WTC11 (cell line): ENCODE measurements around the gene INCENP. TPM values are rescaled to one million over a fixed set of nuclear protein-coding genes. Genes with fewer than 3 reads are reported as not detected.
A peak's percentile ranks its signal among the peaks of the same experiment; 100 is the strongest.

ENCODE experiments used
- ATAC-seq: fragments of 200-7000 bp; cut with Tn5 transposase; 2 replicates; pipeline ENCODE4 v1.10.0; 2021; ENCODE audit warnings: mild to moderate bottlenecking, moderate library complexity
- CTCF ChIA-PET: fragments of 300-600 bp; sonication (Branson Sonifier 250); formaldehyde crosslinking; loops from one replicate; lab custom pipeline; 2021; ENCODE audit warnings: antibody characterized with exemption; lab: Charles Lee
- POLR2A ChIA-PET: fragments of 350-600 bp; sonication (Branson Sonifier 250); formaldehyde crosslinking; loops from one replicate; lab custom pipeline; 2021; ENCODE audit warnings: antibody characterized with exemption; lab: Charles Lee
- DNase-seq: peaks from one replicate; pipeline ENCODE4 v3.0.0; 2021; ENCODE audit warnings: low spot score
- H3K27ac Mint-ChIP-seq: 2 replicates; pipeline ENCODE4 v1.8.0; 2021; ENCODE audit warnings: mixed read lengths
- H3K27me3 Mint-ChIP-seq: 2 replicates; pipeline ENCODE4 v1.8.0; 2021; ENCODE audit warnings: low read depth, mild to moderate bottlenecking, moderate library complexity, mixed read lengths
- H3K36me3 Mint-ChIP-seq: 2 replicates; pipeline ENCODE4 v1.8.0; 2021; ENCODE audit warnings: mixed read lengths
- H3K4me1 Mint-ChIP-seq: 2 replicates; pipeline ENCODE4 v1.8.0; 2022; ENCODE audit warnings: mixed read lengths
- H3K4me3 Mint-ChIP-seq: 2 replicates; pipeline ENCODE4 v1.8.0; 2021; ENCODE audit warnings: mild to moderate bottlenecking, moderate library complexity, mixed read lengths
- H3K9me3 Mint-ChIP-seq: 2 replicates; pipeline ENCODE4 v1.8.0; 2021; ENCODE audit warnings: mixed read lengths
- ATF2 ChIP-seq: sonication (generic); formaldehyde crosslinking; IDR thresholded peaks from 2 replicates; pipeline ENCODE4 v1.8.1; 2022; ENCODE audit warnings: low read depth, missing genetic modification reagents, borderline replicate concordance
- CBFB ChIP-seq: sonication (generic); formaldehyde crosslinking; IDR thresholded peaks from 2 replicates; pipeline ENCODE4 v1.8.1; 2022; ENCODE audit warnings: mild to moderate bottlenecking, low read depth, missing genetic modification reagents
- CREM ChIP-seq: sonication (generic); formaldehyde crosslinking; IDR thresholded peaks from 2 replicates; pipeline ENCODE4 v1.8.1; 2022; ENCODE audit warnings: mild to moderate bottlenecking, missing genetic modification reagents, moderate library complexity
- ELF4 ChIP-seq: sonication (generic); formaldehyde crosslinking; IDR thresholded peaks from 2 replicates; pipeline ENCODE4 v1.8.1; 2022; ENCODE audit warnings: low read depth, mild to moderate bottlenecking, moderate library complexity, missing genetic modification reagents
- FOXP4 ChIP-seq: sonication (generic); formaldehyde crosslinking; IDR thresholded peaks from 2 replicates; pipeline ENCODE4 v1.8.0; 2022; ENCODE audit warnings: mild to moderate bottlenecking, missing genetic modification reagents
- GABPB1 ChIP-seq: sonication (generic); formaldehyde crosslinking; IDR thresholded peaks from 2 replicates; pipeline ENCODE4 v1.8.1; 2023; ENCODE audit warnings: mild to moderate bottlenecking, missing genetic modification reagents
- GRHL2 ChIP-seq: fragments of 250-450 bp; sonication (Bioruptor Pico); IDR thresholded peaks from 2 replicates; pipeline ENCODE4 v1.8.0; 2022; ENCODE audit warnings: mild to moderate bottlenecking, moderate library complexity; ENCODE audit not compliant: insufficient replicate concordance, severe bottlenecking
- IRF2 ChIP-seq: sonication (generic); formaldehyde crosslinking; IDR thresholded peaks from 2 replicates; pipeline ENCODE4 v1.8.0; 2022; ENCODE audit warnings: low read depth, missing genetic modification reagents, borderline replicate concordance
- KAT7 ChIP-seq: sonication (generic); formaldehyde crosslinking; IDR thresholded peaks from 2 replicates; pipeline ENCODE4 v1.8.1; 2023; ENCODE audit warnings: missing genetic modification reagents, mild to moderate bottlenecking, borderline replicate concordance
- MXD4 ChIP-seq: fragments of 250-450 bp; sonication (Bioruptor Pico); IDR thresholded peaks from 2 replicates; pipeline ENCODE4 v1.8.0; 2021; ENCODE audit warnings: mild to moderate bottlenecking, moderate library complexity, borderline replicate concordance
- NFATC4 ChIP-seq: fragments of 250-450 bp; sonication (Bioruptor Pico); IDR thresholded peaks from 2 replicates; pipeline ENCODE4 v1.9.0; 2021; ENCODE audit warnings: mild to moderate bottlenecking
- NFYB ChIP-seq: sonication (generic); formaldehyde crosslinking; conservative IDR thresholded peaks from 2 replicates; pipeline ENCODE4 v1.8.0; 2022; ENCODE audit warnings: low read depth, missing genetic modification reagents
- NR1H2 ChIP-seq: sonication (generic); formaldehyde crosslinking; IDR thresholded peaks from 2 replicates; pipeline ENCODE4 v1.9.0; 2021; ENCODE audit warnings: mild to moderate bottlenecking, moderate library complexity, missing genetic modification reagents
- NR2C2 ChIP-seq: sonication (generic); formaldehyde crosslinking; IDR thresholded peaks from 2 replicates; pipeline ENCODE4 v1.8.0; 2022; ENCODE audit warnings: mild to moderate bottlenecking, missing genetic modification reagents
- PREB ChIP-seq: sonication (generic); formaldehyde crosslinking; IDR thresholded peaks from 2 replicates; pipeline ENCODE4 v1.8.1; 2022; ENCODE audit warnings: mild to moderate bottlenecking, missing genetic modification reagents, moderate library complexity, borderline replicate concordance
- SOX15 ChIP-seq: fragments of 250-450 bp; sonication (Bioruptor Pico); IDR thresholded peaks from 2 replicates; pipeline ENCODE4 v1.9.0; 2021; ENCODE audit warnings: mild to moderate bottlenecking
- STAT6 ChIP-seq: sonication (generic); formaldehyde crosslinking; conservative IDR thresholded peaks from 2 replicates; pipeline ENCODE4 v1.8.1; 2023; ENCODE audit warnings: mild to moderate bottlenecking, low read depth, missing genetic modification reagents, moderate library complexity
- TEAD1 ChIP-seq: sonication (generic); formaldehyde crosslinking; IDR thresholded peaks from 2 replicates; pipeline ENCODE4 v1.8.0; 2022; ENCODE audit warnings: mild to moderate bottlenecking, missing genetic modification reagents
- ZBTB21 ChIP-seq: sonication (generic); formaldehyde crosslinking; IDR thresholded peaks from 2 replicates; pipeline ENCODE4 v1.8.1; 2023; ENCODE audit warnings: mild to moderate bottlenecking, missing genetic modification reagents, borderline replicate concordance
- ZNF121 ChIP-seq: sonication (generic); formaldehyde crosslinking; IDR thresholded peaks from 2 replicates; pipeline ENCODE4 v1.8.0; 2023; ENCODE audit warnings: missing genetic modification reagents
- ZNF138 ChIP-seq: sonication (generic); formaldehyde crosslinking; conservative IDR thresholded peaks from 2 replicates; pipeline ENCODE4 v1.8.1; 2022; ENCODE audit warnings: mild to moderate bottlenecking, moderate library complexity, missing genetic modification reagents
- ZNF219 ChIP-seq: sonication (generic); formaldehyde crosslinking; IDR thresholded peaks from 2 replicates; pipeline ENCODE4 v1.8.0; 2023; ENCODE audit warnings: missing genetic modification reagents, mild to moderate bottlenecking, borderline replicate concordance
- ZNF396 ChIP-seq: fragments of 250-450 bp; sonication (Bioruptor Pico); IDR thresholded peaks from 2 replicates; pipeline ENCODE4 v1.8.0; 2021; ENCODE audit warnings: mild to moderate bottlenecking, moderate library complexity, borderline replicate concordance
- ZNF423 ChIP-seq: fragments of 250-450 bp; sonication (Bioruptor Pico); IDR thresholded peaks from 2 replicates; pipeline ENCODE4 v2.1.2; 2022; ENCODE audit warnings: mild to moderate bottlenecking, moderate library complexity
- total RNA-seq: library from RNA; stranded (reverse); gene quantifications from 3 replicates; pipeline ENCODE4 v1.2.3, GENCODE V29; 2021
- TF ChIP-seq, protein P1 (sequence below): sonication (generic); formaldehyde crosslinking; IDR thresholded peaks from 2 replicates; pipeline ENCODE4 v1.8.0; 2023; ENCODE audit warnings: missing genetic modification reagents

Gene INCENP
- total RNA-seq, 1 experiment from 2014 or later, result 158 TPM

GRCh38 chr11:62128835-62129234 is 5.0 kb downstream of the INCENP start (continued):
- TF ChIP-seq ZNF138 (CRISPR knock-in tag) (no peak), MXD4 (CRISPR knock-in tag) (no peak), ZBTB21 (CRISPR knock-in tag) (no peak), GABPB1 (no peak), FOXP4 (no peak), NFYB (CRISPR knock-in tag) (no peak), SOX15 (CRISPR knock-in tag) (no peak)

- Mint-ChIP-seq H3K4me1 (peaks cover 17% of the 10 kb centered on the region), H3K36me3 (peaks cover 51% of the 10 kb centered on the region), H3K27ac (no peak overlapping the region), H3K9me3 (no peaks in the 10 kb centered on the region), H3K4me3 (no peak overlapping the region), H3K27me3 (no peaks in the 10 kb centered on the region)
- no peak for ATAC-seq
- ChIA-PET POLR2A (interaction anchor here (0.5 kb wide), 1 partner anchor 224 kb away, joined by 3 read pairs; no protein-coding TSS in a partner anchor), CTCF (interaction anchor here (1.3 kb wide), 1 partner anchor 332 kb away, joined by 3 read pairs; no protein-coding TSS in a partner anchor)
- TF ChIP-seq ELF4 (CRISPR knock-in tag) (no peak), IRF2 (CRISPR knock-in tag) (no peak), ZNF219 (no peak), ZNF423 (CRISPR knock-in tag) (no peak), PREB (CRISPR knock-in tag) (no peak), NFATC4 (CRISPR knock-in tag) (no peak), STAT6 (CRISPR knock-in tag) (no peak), NR1H2 (CRISPR knock-in tag) (no peak), CREM (no peak)
- DNase-seq, result no peak
These were observed 5.9 kb downstream of the INCENP start for GRCh38 chr11:62129590-62130282.

GRCh38 chr11:62130283-62131169 is 6.7 kb downstream of the INCENP start:
- ATAC-seq, result peak; percentile 32; the same call in 1 of the 2 replicates
- Mint-ChIP-seq H3K9me3 (no peaks in the 10 kb centered on the region), H3K27me3 (no peaks in the 10 kb centered on the region), H3K36me3 (peaks cover 57% of the 10 kb centered on the region), H3K4me3 (no peak overlapping the region), H3K4me1 (peaks cover 10% of the 10 kb centered on the region), H3K27ac (no peak overlapping the region)
- DNase-seq, result no peak
- POLR2A ChIA-PET, result no interaction called here
- CTCF ChIA-PET, result interaction anchor here (0.5 to 1.8 kb wide), 4 partner anchors 13 to 507 kb away, joined by 3 to 6 read pairs (median 4); no protein-coding TSS in a partner anchor
- TF ChIP-seq CBFB (CRISPR knock-in tag) (no peak), CREM (no peak), ZNF396 (CRISPR knock-in tag) (no peak), KAT7 (CRISPR knock-in tag) (no peak), NR2C2 (no peak), TEAD1 (CRISPR knock-in tag) (no peak), ATF2 (CRISPR knock-in tag) (no peak), ZNF121 (CRISPR knock-in tag) (no peak), GRHL2 (CRISPR knock-in tag) (no peak)
- TF ChIP-seq, protein P1, sequence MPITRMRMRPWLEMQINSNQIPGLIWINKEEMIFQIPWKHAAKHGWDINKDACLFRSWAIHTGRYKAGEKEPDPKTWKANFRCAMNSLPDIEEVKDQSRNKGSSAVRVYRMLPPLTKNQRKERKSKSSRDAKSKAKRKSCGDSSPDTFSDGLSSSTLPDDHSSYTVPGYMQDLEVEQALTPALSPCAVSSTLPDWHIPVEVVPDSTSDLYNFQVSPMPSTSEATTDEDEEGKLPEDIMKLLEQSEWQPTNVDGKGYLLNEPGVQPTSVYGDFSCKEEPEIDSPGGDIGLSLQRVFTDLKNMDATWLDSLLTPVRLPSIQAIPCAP, result no peak
